Spinal cord (tissue), 4 donors: Measurements from ENCODE around the gene NDST3. TPM values are rescaled to one million over a fixed set of nuclear protein-coding genes. Genes with fewer than 3 reads are reported as not detected.

Experiments used
- polyA plus RNA-seq, 2 donors: library from polyadenylated mRNA; unstranded; fragments of 120-200 nt; gene quantifications; one replicate each; pipeline ENCODE4 v1.2.1, GENCODE V29; 2013; ENCODE audit not compliant: insufficient read length in 2 of 2
- small RNA-seq: library from RNA; depleted of rRNA; stranded (forward); fragments of <200 nt; gene quantifications from one replicate; pipeline ENCODE3, GENCODE V24; 2014; ENCODE audit warnings: low replicate concordance
- total RNA-seq, 2 donors: library from RNA; depleted of rRNA in 1 of 2; stranded (reverse); fragments of 120-200 nt in 1 of 2; fragments of >200 nt in 1 of 2; gene quantifications; one replicate each; pipeline versions ENCODE4 v1.2.3 to v1.2.4, GENCODE V29; 2013 to 2014

Gene NDST3
- total and polyA plus RNA-seq, 4 donors: 6.6 to 24.2 (median 9.8) TPM

Small RNAs within 50 kb of the gene (small RNA-seq; reads per million reads assigned to genes)
- not detected for gene SNORA24
